Naive thymus-derived CD4-positive, alpha-beta T cell (primary cell): ENCODE data around the gene MAP2K5. TPM values are rescaled to one million over a fixed set of nuclear protein-coding genes. Genes with fewer than 3 reads are reported as not detected.
A peak's percentile ranks its signal among the peaks of the same experiment; 100 is the strongest.

ENCODE experiments used
- ATAC-seq: fragments of 150-1000 bp; cut with Tn5 transposase; 2 replicates; pipeline ENCODE4 v1.10.0; 2021; ENCODE audit warnings: mild to moderate bottlenecking, moderate library complexity
- CTCF ChIA-PET: fragments of 350-600 bp; sonication (Branson Sonifier 250); formaldehyde crosslinking; loops from one replicate; lab custom pipeline; 2021; ENCODE audit warnings: antibody characterized with exemption; lab: Charles Lee
- POLR2A ChIA-PET: fragments of 350-600 bp; sonication (Branson Sonifier 250); formaldehyde crosslinking; loops from one replicate; lab custom pipeline; 2021; ENCODE audit warnings: antibody characterized with exemption, inconsistent platforms; lab: Charles Lee
- DNase-seq, 9 donors: peaks; one replicate each; pipeline versions ENCODE4 v3.0.0 to v3.0.0-alpha.2; 2020 to 2022; ENCODE audit warnings: mixed read lengths in 1 of 9
- H3K27ac ChIP-seq: one replicate; pipeline ENCODE4 v1.7.0; 2013; ENCODE audit warnings: mild to moderate bottlenecking, low read depth, low read length, moderate library complexity
- H3K27me3 ChIP-seq, 2 donors: one replicate each; pipeline ENCODE4 v1.7.0; 2013; ENCODE audit warnings: low read length in 2 of 2, mild to moderate bottlenecking in 2 of 2, moderate library complexity in 2 of 2; ENCODE audit not compliant: control insufficient read depth in 2 of 2, insufficient read depth in 2 of 2
- H3K36me3 ChIP-seq, 3 experiments: 1 replicate in 2 of 3; 2 replicates in 1 of 3; pipeline ENCODE4 v1.7.0; 2013; ENCODE audit warnings: low read length in 3 of 3, mild to moderate bottlenecking in 3 of 3, moderate library complexity in 1 of 3; ENCODE audit not compliant: insufficient read depth in 3 of 3, control insufficient read depth in 2 of 3
- H3K4me1 ChIP-seq, 2 donors: one replicate each; pipeline ENCODE4 v1.7.0; 2013; ENCODE audit warnings: low read length in 2 of 2, mild to moderate bottlenecking in 2 of 2, moderate library complexity in 1 of 2; ENCODE audit not compliant: control insufficient read depth in 2 of 2, insufficient read depth in 2 of 2
- H3K4me3 ChIP-seq: 2 replicates; pipeline ENCODE4 v1.7.0; 2013; ENCODE audit warnings: mild to moderate bottlenecking, low read length
- H3K9me3 ChIP-seq, 3 experiments: 1 replicate in 2 of 3; 2 replicates in 1 of 3; pipeline ENCODE4 v1.7.0; 2013; ENCODE audit warnings: low read length in 3 of 3; ENCODE audit not compliant: control insufficient read depth in 2 of 3
- H3K27ac Mint-ChIP-seq, 9 donors: one replicate each; pipeline ENCODE4 v1.8.0; 2020 to 2022; ENCODE audit warnings: mixed read lengths in 9 of 9, mild to moderate bottlenecking in 8 of 9, moderate library complexity in 5 of 9, inconsistent platforms in 2 of 9
- H3K27me3 Mint-ChIP-seq, 5 donors: one replicate each; pipeline ENCODE4 v1.8.0; 2021 to 2022; ENCODE audit warnings: mixed read lengths in 5 of 5, mild to moderate bottlenecking in 1 of 5
- H3K36me3 Mint-ChIP-seq, 5 donors: one replicate each; pipeline ENCODE4 v1.8.0; 2020 to 2022; ENCODE audit warnings: mixed read lengths in 5 of 5, mild to moderate bottlenecking in 3 of 5, inconsistent platforms in 1 of 5
- H3K4me1 Mint-ChIP-seq, 7 donors: one replicate each; pipeline ENCODE4 v1.8.0; 2020 to 2022; ENCODE audit warnings: mixed read lengths in 7 of 7, mild to moderate bottlenecking in 3 of 7, inconsistent platforms in 1 of 7
- H3K4me3 Mint-ChIP-seq, 10 donors: one replicate each; pipeline ENCODE4 v1.8.0; 2020 to 2022; ENCODE audit warnings: mild to moderate bottlenecking in 10 of 10, mixed read lengths in 10 of 10, moderate library complexity in 6 of 10, inconsistent platforms in 2 of 10
- H3K9me3 Mint-ChIP-seq, 11 donors: one replicate each; pipeline ENCODE4 v1.8.0; 2020 to 2022; ENCODE audit warnings: mixed read lengths in 11 of 11, mild to moderate bottlenecking in 4 of 11, inconsistent platforms in 1 of 11, moderate library complexity in 1 of 11
- intact Hi-C, 2 donors: fragments of 100-400 bp; cut with micrococcal nuclease; formaldehyde crosslinking; loops; one replicate each; pipeline ENCODE4 v1.15.1; 2023
- polyA plus RNA-seq, 2 donors: library from polyadenylated mRNA; unstranded; fragments of 300-500 nt; fragmentation: Illumina TruSeq; gene quantifications; one replicate each; pipeline ENCODE4 v1.2.3, GENCODE V29; 2021
- total RNA-seq, 6 experiments: library from RNA in 5 of 6; stranded (reverse) in 5 of 6; gene quantifications; 1 replicate in 5 of 6; 2 replicates in 1 of 6; pipeline ENCODE4 v1.2.3 and lab custom pipeline; 2021 to 2026

MAP2K5 gene
- total and polyA plus RNA-seq, 7 experiments from 2014 or later, result 22.7 to 43.4 (median 33.9) TPM

- peaks cover 5 to 35% of the 10 kb centered on the region in 2 donors for H3K27me3 ChIP-seq
- DNase-seq (no peak), ATAC-seq (no peak)
- H3K4me1 ChIP-seq, result peaks cover 19 to 46% of the 10 kb centered on the region in 2 donors
- POLR2A ChIA-PET, result no interaction called here
- CTCF ChIA-PET, result interaction anchor here (0.6 kb wide), 1 partner anchor 367 kb away, joined by 4 read pairs; no protein-coding TSS in a partner anchor
- no peak overlapping the region for H3K4me3 ChIP-seq
- intact Hi-C loops, result no loop called here
- H3K27ac ChIP-seq, result no peak overlapping the region
- no peaks in the 10 kb centered on the region for H3K9me3 ChIP-seq
- peaks cover 35 to 66% (median 47%) of the 10 kb centered on the region in 7 donors for H3K4me1 Mint-ChIP-seq
- H3K36me3 ChIP-seq, result no peaks in the 10 kb centered on the region
- H3K27me3 Mint-ChIP-seq, result peaks cover 57 to 78% (median 66%) of the 10 kb centered on the region in 5 donors
- H3K36me3 Mint-ChIP-seq, result peaks cover 0 to 5% (median 0%) of the 10 kb centered on the region in 5 donors
- peaks cover 0 to 2% (median 0%) of the 10 kb centered on the region in 11 donors for H3K9me3 Mint-ChIP-seq
- peak overlapping the region in 2 of 9 donors; percentile 34 to 62 for H3K27ac Mint-ChIP-seq
- H3K4me3 Mint-ChIP-seq, result peak overlapping the region in 9 of 10 donors; percentile 6 to 79 (median 64)
These were observed 286.6 kb downstream of the MAP2K5 start for GRCh38 chr15:67828969-67829646.

DNA sequence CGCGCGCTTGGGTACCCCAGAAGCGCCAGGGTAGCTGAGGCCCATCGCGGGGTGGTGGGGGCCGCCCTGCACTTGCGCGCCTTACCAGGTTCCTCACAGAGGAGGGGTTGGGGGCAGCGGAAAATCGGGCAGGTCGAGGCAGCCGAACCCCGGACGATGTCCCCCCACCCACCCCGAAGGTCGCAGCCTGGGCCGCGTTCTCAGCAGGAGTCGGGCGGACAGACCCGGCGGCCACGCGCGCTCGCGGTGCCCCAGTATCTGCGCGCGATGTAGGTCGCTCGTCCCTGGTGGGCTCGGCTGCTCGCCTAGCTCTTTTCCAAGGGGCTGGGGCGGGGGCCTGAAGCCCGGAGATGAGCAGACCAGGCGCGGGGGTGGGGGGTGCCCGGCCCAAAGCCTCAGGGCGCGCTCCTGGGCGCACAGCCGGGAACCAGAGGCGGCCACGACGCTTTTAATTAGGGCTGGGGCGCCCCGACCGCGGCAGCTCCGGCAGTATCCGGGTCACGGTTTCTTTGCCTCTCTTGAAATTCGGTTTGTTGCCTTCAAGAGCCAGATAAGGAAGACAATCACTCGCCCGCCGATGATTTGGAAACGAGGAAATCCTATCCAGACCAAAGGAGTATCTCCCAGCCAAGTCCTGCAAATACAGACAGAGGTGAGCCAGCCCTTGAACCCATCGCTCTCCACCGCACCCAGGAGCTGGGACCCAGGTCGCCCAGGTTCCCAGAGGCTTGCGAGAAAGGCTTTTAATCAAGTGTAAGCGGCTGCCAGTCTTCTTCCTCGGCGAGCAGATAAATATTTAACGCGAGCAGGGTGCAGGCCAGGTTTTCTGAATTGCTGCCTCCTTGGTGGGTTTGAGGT, 287.4 kb downstream of the MAP2K5 start:
- Mint-ChIP-seq H3K4me1 (peaks cover 30 to 63% (median 47%) of the 10 kb centered on the region in 7 donors), H3K9me3 (peaks cover 0 to 2% (median 0%) of the 10 kb centered on the region in 11 donors), H3K4me3 (peak overlapping the region in 8 of 10 donors; percentile 12 to 79 (median 66)), H3K36me3 (peaks cover 0 to 5% (median 0%) of the 10 kb centered on the region in 5 donors), H3K27ac (peak overlapping the region in 1 of 9 donors; percentile 68), H3K27me3 (peaks cover 59 to 78% (median 66%) of the 10 kb centered on the region in 5 donors)
- Histone ChIP-seq H3K36me3 (no peaks in the 10 kb centered on the region), H3K4me3 (no peak overlapping the region), H3K27ac (no peak overlapping the region), H3K9me3 (no peaks in the 10 kb centered on the region), H3K27me3 (peaks cover 5 to 28% of the 10 kb centered on the region in 2 donors), H3K4me1 (peaks cover 19 to 44% of the 10 kb centered on the region in 2 donors)
- DNase-seq (no peak), ATAC-seq (no peak)
- ChIA-PET CTCF (interaction anchor here (0.6 to 0.7 kb wide), 2 partner anchors 92 to 367 kb away, joined by 3 to 4 read pairs; no protein-coding TSS in a partner anchor), POLR2A (no interaction called here)
- intact Hi-C loops, result loop anchor here (5.0 to 10.0 kb wide), 4 partner anchors 68 to 775 kb away; partner anchors contain the start of gene SMAD3 (in 1 of the 2)

- CTCF ChIA-PET, result no interaction called here
- Histone ChIP-seq H3K9me3 (no peaks in the 10 kb centered on the region), H3K4me3 (no peak overlapping the region), H3K27ac (no peak overlapping the region), H3K4me1 (peaks cover 29 to 44% of the 10 kb centered on the region in 2 donors), H3K27me3 (peaks cover 5 to 34% of the 10 kb centered on the region in 2 donors), H3K36me3 (no peaks in the 10 kb centered on the region)
- H3K4me3 Mint-ChIP-seq, result no peak overlapping the region
- H3K4me1 Mint-ChIP-seq, result peaks cover 25 to 67% (median 43%) of the 10 kb centered on the region in 7 donors
- POLR2A ChIA-PET, result no interaction called here
- peaks cover 0 to 2% (median 0%) of the 10 kb centered on the region in 11 donors for H3K9me3 Mint-ChIP-seq
- DNase-seq, result no peak
- H3K36me3 Mint-ChIP-seq, result peaks cover 0 to 3% (median 0%) of the 10 kb centered on the region in 5 donors
- intact Hi-C loops, result loop anchor here (5.0 to 10.0 kb wide), 4 partner anchors 69 to 777 kb away; partner anchors contain the start of gene SMAD3 (in 1 of the 2)
- no peak overlapping the region for H3K27ac Mint-ChIP-seq
- H3K27me3 Mint-ChIP-seq, result peaks cover 54 to 79% (median 65%) of the 10 kb centered on the region in 5 donors
- ATAC-seq, result no peak
These were observed 288.9 kb downstream of the MAP2K5 start for GRCh38 chr15:67831363-67831762.

DNA sequence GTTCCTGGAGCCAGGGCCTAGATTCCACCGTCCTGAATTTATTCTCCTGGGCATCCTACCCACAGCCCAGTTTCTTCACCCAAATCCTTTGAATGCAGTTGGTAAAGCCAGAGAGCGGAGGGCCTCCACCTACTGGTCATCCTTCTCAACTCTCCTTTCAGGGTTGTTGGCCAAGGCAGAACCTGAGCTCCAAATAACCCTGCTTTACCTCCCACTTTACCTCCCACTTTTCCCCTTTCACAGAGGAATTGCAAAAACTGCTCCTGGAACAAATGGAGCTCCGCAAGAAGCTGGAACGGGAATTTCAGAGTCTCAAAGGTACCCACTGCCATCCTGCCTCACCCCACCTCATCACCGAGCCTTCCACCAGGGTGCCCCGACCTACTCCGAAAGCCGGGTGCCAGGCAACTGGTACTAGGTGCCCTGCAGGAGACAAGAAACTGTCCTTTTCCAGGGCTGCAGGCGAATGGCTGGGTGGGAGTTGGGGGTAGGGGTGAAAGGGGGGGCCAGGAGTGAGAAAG, 289.6 kb downstream of the MAP2K5 start:
- ChIA-PET POLR2A (no interaction called here), CTCF (interaction anchor here (0.6 to 1.4 kb wide), 4 partner anchors 45 to 375 kb away, joined by 3 to 5 read pairs (median 3); no protein-coding TSS in a partner anchor)
- Histone ChIP-seq H3K27ac (no peak overlapping the region), H3K4me3 (no peak overlapping the region), H3K9me3 (no peaks in the 10 kb centered on the region), H3K36me3 (no peaks in the 10 kb centered on the region), H3K27me3 (peaks cover 5 to 34% of the 10 kb centered on the region in 2 donors), H3K4me1 (peaks cover 31 to 44% of the 10 kb centered on the region in 2 donors)
- peaks cover 0 to 2% (median 0%) of the 10 kb centered on the region in 11 donors for H3K9me3 Mint-ChIP-seq
- no peak overlapping the region for H3K27ac Mint-ChIP-seq
- DNase-seq, result no peak
- H3K27me3 Mint-ChIP-seq, result peaks cover 55 to 85% (median 63%) of the 10 kb centered on the region in 5 donors
- H3K4me3 Mint-ChIP-seq, result peak overlapping the region in 3 of 10 donors; percentile 38 to 92 (median 71)
- no peak for ATAC-seq
- H3K36me3 Mint-ChIP-seq, result peaks cover 0 to 3% (median 0%) of the 10 kb centered on the region in 5 donors
- intact Hi-C loops, result loop anchor here (5.0 to 10.0 kb wide), 4 partner anchors 70 to 777 kb away; partner anchors contain the start of gene SMAD3 (in 1 of the 2)
- peaks cover 28 to 68% (median 44%) of the 10 kb centered on the region in 7 donors for H3K4me1 Mint-ChIP-seq

DNA sequence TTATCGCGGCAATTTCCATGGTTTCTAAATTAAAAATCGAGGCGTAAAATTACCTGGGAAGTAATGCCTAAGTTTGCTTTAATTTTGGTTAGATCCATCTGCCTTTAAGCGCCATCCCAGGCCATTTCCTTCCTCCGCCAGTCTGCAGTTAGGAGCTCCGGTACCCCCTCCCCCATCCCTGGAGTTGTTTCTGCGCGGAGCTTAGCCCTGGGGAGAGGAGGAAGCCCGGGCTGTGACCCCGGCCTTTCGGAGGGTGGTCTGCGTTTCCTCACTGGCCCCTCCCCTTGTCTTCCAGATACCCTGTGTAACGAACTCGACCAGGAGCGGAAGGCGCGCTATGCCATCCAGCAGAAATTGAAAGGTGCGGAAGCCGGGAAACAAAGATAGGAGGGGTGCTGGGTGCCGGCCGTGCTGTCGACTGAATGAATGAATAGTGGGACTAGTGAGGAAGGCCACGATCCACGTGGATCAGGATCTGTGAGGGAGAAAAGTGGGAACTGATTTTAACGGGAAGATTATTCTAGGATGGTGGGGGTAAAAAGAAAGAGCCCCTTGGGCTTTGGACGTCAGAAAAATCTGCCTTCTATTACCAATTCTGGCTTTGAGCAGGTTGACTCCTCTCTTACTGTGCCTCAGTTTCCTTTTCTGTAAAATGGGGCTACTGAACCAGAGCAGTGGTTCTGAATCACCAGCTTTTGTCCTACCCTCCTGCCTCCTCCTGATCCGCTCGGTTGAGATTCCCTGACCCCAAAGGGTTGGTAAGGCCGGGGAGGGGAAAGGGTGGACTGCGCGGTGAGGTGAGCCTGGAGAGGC, 290.6 kb downstream of the MAP2K5 start:
- intact Hi-C loops, result loop anchor here (5.0 to 10.0 kb wide), 4 partner anchors 71 to 778 kb away; partner anchors contain the start of gene SMAD3 (in 1 of the 2)
- peaks cover 0 to 2% (median 0%) of the 10 kb centered on the region in 11 donors for H3K9me3 Mint-ChIP-seq
- Histone ChIP-seq H3K36me3 (no peaks in the 10 kb centered on the region), H3K4me1 (peaks cover 31 to 43% of the 10 kb centered on the region in 2 donors), H3K27ac (no peak overlapping the region), H3K9me3 (no peaks in the 10 kb centered on the region), H3K27me3 (peaks cover 5 to 34% of the 10 kb centered on the region in 2 donors), H3K4me3 (peak overlapping the region; percentile 59)
- H3K4me1 Mint-ChIP-seq, result peaks cover 28 to 74% (median 47%) of the 10 kb centered on the region in 7 donors
- ChIA-PET POLR2A (no interaction called here), CTCF (interaction anchor here (1.0 to 1.4 kb wide), 2 partner anchors 44 to 376 kb away, joined by 3 to 5 read pairs; no protein-coding TSS in a partner anchor)
- H3K27ac Mint-ChIP-seq, result no peak overlapping the region
- H3K36me3 Mint-ChIP-seq, result peaks cover 0 to 3% (median 0%) of the 10 kb centered on the region in 5 donors
- peaks cover 54 to 93% (median 62%) of the 10 kb centered on the region in 5 donors for H3K27me3 Mint-ChIP-seq
- DNase-seq (peak in 1 of 9 donors; percentile 11), ATAC-seq (no peak)
- peak overlapping the region; percentile 71 to 92 (median 84) for H3K4me3 Mint-ChIP-seq
